ENCODE results near the gene DACH1. TPM values are rescaled to one million over a fixed set of nuclear protein-coding genes. Genes with fewer than 3 reads are reported as not detected.

Gene DACH1
- total RNA-seq, 2 experiments from 2014 or later = 0.71 to 0.89 TPM

DNA sequence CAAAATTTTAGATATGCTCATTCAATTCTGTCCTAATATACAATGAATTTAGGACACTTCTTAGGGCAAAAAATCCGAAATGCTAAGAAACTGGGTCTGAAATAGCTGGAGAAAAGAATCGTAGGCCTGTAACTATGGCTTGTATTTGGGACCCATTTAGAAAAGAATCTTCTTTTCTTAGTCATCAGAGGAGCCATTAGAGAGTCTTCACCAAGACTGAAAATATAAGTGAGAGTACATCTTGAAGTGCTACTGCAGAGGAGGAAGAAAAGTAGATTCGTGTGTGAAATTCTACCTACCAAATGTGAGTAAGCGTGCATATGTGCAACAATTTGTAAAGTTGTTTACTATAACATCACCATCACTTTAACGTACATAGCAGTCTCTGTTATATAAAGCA lies 8.8 kb upstream of the DACH1 start:
- Mint-ChIP-seq H3K4me1 (ENCODE audit: low read depth) (peaks cover 4% of the 10 kb centered on the region), H3K27me3 (no peaks in the 10 kb centered on the region), H3K36me3 (ENCODE audit: low read depth) (no peaks in the 10 kb centered on the region), H3K27ac (no peak overlapping the region), H3K4me3 (no peak overlapping the region), H3K9me3 (no peaks in the 10 kb centered on the region)
- H3K27me3 ChIP-seq (ENCODE audit: control insufficient read depth in 1 of 2, insufficient read depth in 2 of 2, low read length in 2 of 2) = no peaks in the 10 kb centered on the region
- POLR2A ChIA-PET = no interaction called here
- CTCF ChIA-PET = no interaction called here
- no peaks in the 10 kb centered on the region for H3K4me1 ChIP-seq (ENCODE audit: insufficient read depth, low read length)
- no peak overlapping the region for H3K4me3 ChIP-seq (ENCODE audit: low read length)
- TF ChIP-seq, protein P1, sequence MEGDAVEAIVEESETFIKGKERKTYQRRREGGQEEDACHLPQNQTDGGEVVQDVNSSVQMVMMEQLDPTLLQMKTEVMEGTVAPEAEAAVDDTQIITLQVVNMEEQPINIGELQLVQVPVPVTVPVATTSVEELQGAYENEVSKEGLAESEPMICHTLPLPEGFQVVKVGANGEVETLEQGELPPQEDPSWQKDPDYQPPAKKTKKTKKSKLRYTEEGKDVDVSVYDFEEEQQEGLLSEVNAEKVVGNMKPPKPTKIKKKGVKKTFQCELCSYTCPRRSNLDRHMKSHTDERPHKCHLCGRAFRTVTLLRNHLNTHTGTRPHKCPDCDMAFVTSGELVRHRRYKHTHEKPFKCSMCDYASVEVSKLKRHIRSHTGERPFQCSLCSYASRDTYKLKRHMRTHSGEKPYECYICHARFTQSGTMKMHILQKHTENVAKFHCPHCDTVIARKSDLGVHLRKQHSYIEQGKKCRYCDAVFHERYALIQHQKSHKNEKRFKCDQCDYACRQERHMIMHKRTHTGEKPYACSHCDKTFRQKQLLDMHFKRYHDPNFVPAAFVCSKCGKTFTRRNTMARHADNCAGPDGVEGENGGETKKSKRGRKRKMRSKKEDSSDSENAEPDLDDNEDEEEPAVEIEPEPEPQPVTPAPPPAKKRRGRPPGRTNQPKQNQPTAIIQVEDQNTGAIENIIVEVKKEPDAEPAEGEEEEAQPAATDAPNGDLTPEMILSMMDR (IDR thresholded peaks at IDR 0.05) = no peak
- intact Hi-C loops (cut with DNase I, micrococcal nuclease) = loop anchor here in 1 of 2 experiments (5.0 kb wide), 3 partner anchors 589 to 914 kb away; no protein-coding TSS in a partner anchor
- H3K36me3 ChIP-seq (ENCODE audit: insufficient read depth, low read length) = no peaks in the 10 kb centered on the region
- ATAC-seq (ENCODE audit: poor library complexity) (no peak), DNase-seq (no peak)
- H3K9me3 ChIP-seq (ENCODE audit: control insufficient read depth in 1 of 2, insufficient read depth in 1 of 2, low read length in 2 of 2) = no peaks in the 10 kb centered on the region
- H3K27ac ChIP-seq (ENCODE audit: low read depth in 1 of 2, low read length in 2 of 2) = no peak overlapping the region

DNA sequence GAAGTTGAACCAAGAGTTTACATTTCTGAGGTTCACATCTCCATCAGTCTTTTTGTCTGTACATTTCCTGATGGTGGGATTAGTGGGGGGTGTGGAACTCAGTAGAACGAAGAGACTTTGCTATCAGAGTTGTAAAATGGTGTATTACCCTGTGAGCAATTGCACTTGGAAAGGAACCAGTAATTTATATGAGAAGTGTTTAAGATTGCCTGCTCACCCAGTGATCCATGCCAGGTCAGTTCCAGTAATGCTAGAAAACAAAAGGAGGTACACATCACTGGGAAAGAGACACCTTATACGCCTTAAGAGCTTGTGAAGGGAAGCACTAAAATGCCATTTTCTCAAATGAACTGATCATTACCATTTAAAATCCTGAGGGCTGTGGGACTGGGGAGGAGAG lies 7.5 kb upstream of the DACH1 start:
- no peak for ATAC-seq (ENCODE audit: poor library complexity)
- POLR2A ChIA-PET = no interaction called here
- intact Hi-C loops (cut with DNase I, micrococcal nuclease) = loop anchor here in 1 of 2 experiments (5.0 kb wide), 1 partner anchor 587 kb away; no protein-coding TSS in a partner anchor

DNA sequence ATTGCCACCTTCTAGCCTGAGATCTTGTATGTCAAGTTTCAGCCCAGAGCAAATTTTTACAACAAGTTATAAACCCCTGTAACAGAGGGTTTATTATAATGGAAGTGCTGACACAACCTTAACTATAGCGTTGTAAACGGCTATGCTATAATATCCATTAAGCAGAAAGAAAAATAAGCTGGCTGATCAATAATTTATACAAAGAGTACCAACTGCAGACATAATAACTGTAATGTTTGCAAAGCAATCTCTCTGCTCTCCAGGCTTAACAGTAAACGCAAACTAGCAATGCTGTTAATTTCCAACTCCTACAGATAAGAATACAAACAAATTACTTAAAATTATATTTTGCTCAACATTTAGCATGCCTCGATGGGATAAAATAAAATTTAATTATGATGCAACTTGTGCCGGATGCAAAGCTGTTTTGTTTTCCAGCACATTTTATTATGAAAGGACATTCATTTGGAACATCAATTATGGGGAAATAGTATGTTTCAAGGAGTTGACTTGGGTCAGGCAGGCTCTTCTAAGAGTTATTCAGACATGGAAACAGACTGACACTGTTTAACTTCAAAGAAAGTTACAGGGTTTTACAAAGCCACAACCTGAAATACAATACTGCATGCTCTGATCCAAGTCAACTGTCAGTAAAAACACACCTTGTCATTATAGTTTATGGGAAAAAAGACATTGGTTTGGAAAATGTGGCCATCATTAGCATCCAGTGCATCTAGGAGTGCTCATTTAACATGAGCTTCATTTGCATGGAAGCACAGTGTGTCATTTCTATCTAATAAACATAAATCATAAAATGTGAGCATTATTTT lies 6.6 kb upstream of the DACH1 start:
- peaks cover 0 to 3% of the 10 kb centered on the region in 2 experiments for H3K27me3 ChIP-seq (ENCODE audit: control insufficient read depth in 1 of 2, insufficient read depth in 2 of 2, low read length in 2 of 2)
- no peak overlapping the region for H3K27ac ChIP-seq (ENCODE audit: low read depth in 1 of 2, low read length in 2 of 2)
- POLR2A ChIA-PET = no interaction called here
- H3K4me3 Mint-ChIP-seq = no peak overlapping the region
- H3K9me3 ChIP-seq (ENCODE audit: control insufficient read depth in 1 of 2, insufficient read depth in 1 of 2, low read length in 2 of 2) = no peaks in the 10 kb centered on the region
- H3K9me3 Mint-ChIP-seq = no peaks in the 10 kb centered on the region
- TF ChIP-seq, protein P1 (IDR thresholded peaks at IDR 0.05) = no peak
- H3K36me3 ChIP-seq (ENCODE audit: insufficient read depth, low read length) = no peaks in the 10 kb centered on the region
- intact Hi-C loops (cut with DNase I, micrococcal nuclease) = loop anchor here in 1 of 2 experiments (5.0 kb wide), 1 partner anchor 586 kb away; no protein-coding TSS in a partner anchor
- H3K4me1 ChIP-seq (ENCODE audit: insufficient read depth, low read length) = no peaks in the 10 kb centered on the region
- no peak overlapping the region for H3K27ac Mint-ChIP-seq
- ATAC-seq (ENCODE audit: poor library complexity) (no peak), DNase-seq (no peak)
- no peaks in the 10 kb centered on the region for H3K4me1 Mint-ChIP-seq (ENCODE audit: low read depth)
- peaks cover 7% of the 10 kb centered on the region for H3K27me3 Mint-ChIP-seq
- no peak overlapping the region for H3K4me3 ChIP-seq (ENCODE audit: low read length)
- H3K36me3 Mint-ChIP-seq (ENCODE audit: low read depth) = no peaks in the 10 kb centered on the region
- CTCF ChIA-PET = no interaction called here

More for the DNA sequence above, 7.5 kb upstream of the DACH1 start:
- peaks cover 7% of the 10 kb centered on the region for H3K27me3 Mint-ChIP-seq
- H3K27ac Mint-ChIP-seq = no peak overlapping the region
- H3K4me3 Mint-ChIP-seq = no peak overlapping the region
- H3K4me1 Mint-ChIP-seq (ENCODE audit: low read depth) = peaks cover 4% of the 10 kb centered on the region
- TF ChIP-seq, protein P1 (IDR thresholded peaks at IDR 0.05) = no peak
- H3K36me3 ChIP-seq (ENCODE audit: insufficient read depth, low read length) = no peaks in the 10 kb centered on the region
- H3K27ac ChIP-seq (ENCODE audit: low read depth in 1 of 2, low read length in 2 of 2) = no peak overlapping the region
- H3K4me3 ChIP-seq (ENCODE audit: low read length) = no peak overlapping the region
- no peaks in the 10 kb centered on the region for H3K4me1 ChIP-seq (ENCODE audit: insufficient read depth, low read length)
- H3K36me3 Mint-ChIP-seq (ENCODE audit: low read depth) = no peaks in the 10 kb centered on the region
- peaks cover 0 to 3% of the 10 kb centered on the region in 2 experiments for H3K27me3 ChIP-seq (ENCODE audit: control insufficient read depth in 1 of 2, insufficient read depth in 2 of 2, low read length in 2 of 2)
- no peaks in the 10 kb centered on the region for H3K9me3 ChIP-seq (ENCODE audit: control insufficient read depth in 1 of 2, insufficient read depth in 1 of 2, low read length in 2 of 2)
- no peaks in the 10 kb centered on the region for H3K9me3 Mint-ChIP-seq
- no peak for DNase-seq
- CTCF ChIA-PET = no interaction called here

All from CD4-positive, alpha-beta T cell (primary cell).